ENCODE data around the gene NAV2.

Gene NAV2

GRCh38 chr11:19872512-19873145 is 160.0 kb downstream of the NAV2 start:
- in situ Hi-C loops (cut with MboI; ENCODE audit: low sequenced_read_pairs, unreplicated experiment), result no loop called here
- no peak for DNase-seq (ENCODE audit: low spot score)
- no peak for TF ChIP-seq CTCF (IDR thresholded peaks at IDR 0.05; ENCODE audit: borderline replicate concordance, control extremely low read depth, extremely low read depth, insufficient read depth, missing control alignments)

- no peak for DNase-seq (ENCODE audit: low spot score)
- TF ChIP-seq CTCF (IDR thresholded peaks at IDR 0.05; ENCODE audit: borderline replicate concordance, control extremely low read depth, extremely low read depth, insufficient read depth, missing control alignments), result no peak
- in situ Hi-C loops (cut with MboI; ENCODE audit: low sequenced_read_pairs, unreplicated experiment), result no loop called here
These were observed 161.1 kb downstream of the NAV2 start for GRCh38 chr11:19873730-19874129.

GRCh38 chr11:19874266-19874665 is 161.6 kb downstream of the NAV2 start:
- in situ Hi-C loops (cut with MboI; ENCODE audit: low sequenced_read_pairs, unreplicated experiment), result no loop called here
- no peak for TF ChIP-seq CTCF (IDR thresholded peaks at IDR 0.05; ENCODE audit: borderline replicate concordance, control extremely low read depth, extremely low read depth, insufficient read depth, missing control alignments)
- DNase-seq (ENCODE audit: low spot score), result no peak

- TF ChIP-seq CTCF (IDR thresholded peaks at IDR 0.05; ENCODE audit: borderline replicate concordance, control extremely low read depth, extremely low read depth, insufficient read depth, missing control alignments), result no peak
- in situ Hi-C loops (cut with MboI; ENCODE audit: low sequenced_read_pairs, unreplicated experiment), result loop anchor here (25.0 kb wide), 1 partner anchor 814 kb away; the partner anchor contains the start of gene MRGPRX2
- no peak for DNase-seq (ENCODE audit: low spot score)
These were observed 164.1 kb downstream of the NAV2 start for GRCh38 chr11:19876750-19877149.

- no peak for DNase-seq (ENCODE audit: low spot score)
- in situ Hi-C loops (cut with MboI; ENCODE audit: low sequenced_read_pairs, unreplicated experiment), result loop anchor here (25.0 kb wide), 1 partner anchor 816 kb away; the partner anchor contains the start of gene MRGPRX2
- no peak for TF ChIP-seq CTCF (IDR thresholded peaks at IDR 0.05; ENCODE audit: borderline replicate concordance, control extremely low read depth, extremely low read depth, insufficient read depth, missing control alignments)
These were observed 165.9 kb downstream of the NAV2 start for GRCh38 chr11:19878520-19878919.

- no peak for TF ChIP-seq CTCF (IDR thresholded peaks at IDR 0.05; ENCODE audit: borderline replicate concordance, control extremely low read depth, extremely low read depth, insufficient read depth, missing control alignments)
- in situ Hi-C loops (cut with MboI; ENCODE audit: low sequenced_read_pairs, unreplicated experiment), result loop anchor here (25.0 kb wide), 1 partner anchor 817 kb away; the partner anchor contains the start of gene MRGPRX2
- DNase-seq (ENCODE audit: low spot score), result no peak
These were observed 166.9 kb downstream of the NAV2 start for GRCh38 chr11:19879307-19880087.
